Left lung (tissue), 10 donors: Measurements from ENCODE around the gene PXK. TPM values are rescaled to one million over a fixed set of nuclear protein-coding genes. Genes with fewer than 3 reads are reported as not detected.

Source experiments
- ATAC-seq: fragments of 200-7000 bp; cut with Tn5 transposase; one replicate; pipeline ENCODE4 v1.9.1; 2020; ENCODE audit warnings: moderate library complexity
- DNase-seq, 4 donors: peaks; one replicate each; pipeline ENCODE4 v3.0.0-alpha.2; 2013 to 2020
- H3K27ac ChIP-seq, 2 donors: fragments of 200-600 bp; sonication (generic) in 1 of 2; one replicate each; pipeline versions ENCODE4 v1.5.0 to v1.8.0; 2020 to 2021
- H3K27me3 ChIP-seq, 2 donors: fragments of 200-600 bp; sonication (generic) in 1 of 2; one replicate each; pipeline versions ENCODE4 v1.5.0 to v1.8.0; 2020 to 2021
- H3K36me3 ChIP-seq, 2 donors: fragments of 200-600 bp; sonication (generic) in 1 of 2; one replicate each; pipeline versions ENCODE4 v1.5.0 to v1.8.0; 2020 to 2021
- H3K4me1 ChIP-seq, 2 donors: fragments of 200-600 bp; one replicate each; pipeline ENCODE4 v1.8.0; 2021
- H3K4me3 ChIP-seq, 2 donors: fragments of 200-600 bp; sonication (generic) in 1 of 2; one replicate each; pipeline versions ENCODE4 v1.5.0 to v1.8.0; 2020 to 2021; ENCODE audit warnings: mild to moderate bottlenecking in 1 of 2
- H3K9me3 ChIP-seq, 2 donors: fragments of 200-600 bp; sonication (generic) in 1 of 2; one replicate each; pipeline versions ENCODE4 v1.5.0 to v1.8.0; 2020 to 2021
- CTCF ChIP-seq, 2 donors: fragments of 200-600 bp; sonication (generic) in 1 of 2; IDR thresholded peaks; one replicate each; pipeline versions ENCODE4 v1.5.0 to v1.8.0; 2021; ENCODE audit warnings: antibody characterized with exemption in 2 of 2
- intact Hi-C, 2 donors: fragments of 100-400 bp; cut with DNase I; formaldehyde crosslinking; loops; one replicate each; pipeline versions ENCODE4 v1.11.2 to v1.14.2; 2022
- polyA plus RNA-seq, 6 donors: library from polyadenylated mRNA; unstranded; fragments of 120-200 nt; gene quantifications; one replicate each; pipeline ENCODE4 v1.2.1, GENCODE V29; 2013; ENCODE audit not compliant: insufficient read length in 6 of 6
- total RNA-seq, 2 donors: library from RNA; stranded (reverse); fragmentation: NEBNext Ultra II Directional; extraction: Animal tissue kit (Norgen Biotek cat#: 25700); gene quantifications; one replicate each; pipeline ENCODE4 v1.2.1, GENCODE V29; 2021
- donor health status: DM: no; HTN: yes; CAD: no.
- donor health status: DM: no; HTN: no; CAD: no.

PXK gene
- total and polyA plus RNA-seq, 8 donors = 19.0 to 42.3 (median 34.0) TPM

- TF ChIP-seq CTCF (IDR thresholded peaks at IDR 0.05) = no peak
- DNase-seq = no peak
- H3K4me3 ChIP-seq = no peak overlapping the region
- H3K9me3 ChIP-seq = no peaks in the 10 kb centered on the region
- H3K4me1 ChIP-seq = peaks cover 0 to 5% of the 10 kb centered on the region in 2 donors
- no peaks in the 10 kb centered on the region for H3K27me3 ChIP-seq
- H3K36me3 ChIP-seq = peaks cover 0 to 100% of the 10 kb centered on the region in 2 donors
- no peak overlapping the region for H3K27ac ChIP-seq
- no peak for ATAC-seq
- intact Hi-C loops = no loop called here
These were observed 93.1 kb downstream of the PXK start for GRCh38 chr3:58425782-58426181.

GRCh38 chr3:58427661-58428361 lies 95.1 kb downstream of the PXK start:
- H3K9me3 ChIP-seq = no peaks in the 10 kb centered on the region
- intact Hi-C loops = no loop called here
- H3K4me3 ChIP-seq = no peak overlapping the region
- no peak for TF ChIP-seq CTCF (IDR thresholded peaks at IDR 0.05)
- ATAC-seq = peak; percentile 24
- H3K27ac ChIP-seq = no peak overlapping the region
- no peaks in the 10 kb centered on the region for H3K27me3 ChIP-seq
- peaks cover 6 to 15% of the 10 kb centered on the region in 2 donors for H3K4me1 ChIP-seq
- no peak for DNase-seq
- peaks cover 0 to 90% of the 10 kb centered on the region in 2 donors for H3K36me3 ChIP-seq

GRCh38 chr3:58429657-58430056 lies 97.0 kb downstream of the PXK start:
- Histone ChIP-seq H3K36me3 (peaks cover 0 to 71% of the 10 kb centered on the region in 2 donors), H3K27me3 (no peaks in the 10 kb centered on the region), H3K4me1 (peaks cover 9 to 21% of the 10 kb centered on the region in 2 donors), H3K27ac (no peak overlapping the region), H3K4me3 (no peak overlapping the region), H3K9me3 (no peaks in the 10 kb centered on the region)
- DNase-seq = no peak
- intact Hi-C loops = no loop called here
- no peak for ATAC-seq
- no peak for TF ChIP-seq CTCF (IDR thresholded peaks at IDR 0.05)

- TF ChIP-seq CTCF (IDR thresholded peaks at IDR 0.05) = no peak
These were observed 100.2 kb downstream of the PXK start for GRCh38 chr3:58432905-58433304.

DNA sequence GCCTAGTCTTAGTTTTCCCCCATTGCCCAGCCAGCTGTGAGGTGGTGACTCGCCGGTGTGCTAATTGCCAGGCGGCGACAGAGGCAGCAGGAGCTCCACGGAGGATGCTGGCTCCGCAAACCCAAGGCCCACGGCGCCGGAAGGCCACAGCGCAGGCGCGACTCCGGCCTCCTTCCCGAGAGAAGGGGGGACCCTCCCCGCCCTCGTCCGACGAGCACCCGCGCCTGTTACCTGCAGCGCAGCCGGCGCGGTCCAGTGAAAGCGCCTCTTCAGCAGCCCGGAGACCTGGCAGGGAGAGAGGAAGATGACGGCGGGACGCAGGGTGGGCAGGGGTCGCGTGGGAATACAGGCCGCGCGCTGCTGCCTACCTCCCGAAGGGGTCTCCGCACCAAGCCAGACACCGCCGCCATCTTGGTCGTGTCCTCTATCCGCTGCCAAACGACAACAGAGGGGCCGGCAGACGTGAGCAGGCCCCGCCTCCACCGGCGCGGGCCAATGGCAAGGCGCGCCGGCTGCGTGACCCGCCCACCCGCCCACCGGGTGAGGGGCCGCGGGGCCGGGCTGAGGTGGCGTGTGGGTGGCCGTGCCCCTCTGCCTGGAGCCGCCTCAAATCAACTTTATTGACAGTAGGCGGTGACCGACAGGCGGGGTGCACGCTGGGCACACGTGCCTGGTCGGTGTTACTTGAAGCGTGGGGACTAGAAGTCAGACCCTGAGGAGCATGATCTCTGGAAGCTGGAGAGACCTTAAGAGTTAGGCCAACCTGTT lies 100.9 kb downstream of the PXK start, which contains the start of gene PDHB:
Gene PDHB, minus strand, starts transcription at position 433 of the 768 bp plus-strand sequence. Its CDS starts 23 bp downstream, at position 410.
- Histone ChIP-seq H3K4me3 (peak within 1 kb of the TSS; percentile 69 to 86), H3K4me1 (peaks cover 14 to 21% of the 10 kb centered on the region in 2 donors), H3K27me3 (no peaks in the 10 kb centered on the region), H3K36me3 (peaks cover 0 to 32% of the 10 kb centered on the region in 2 donors), H3K27ac (peak within 1 kb of the TSS; percentile 89 to 90), H3K9me3 (no peaks in the 10 kb centered on the region)
- ATAC-seq (peak; percentile 99), DNase-seq (peak; percentile 92 to 97 (median 93))
- no peak for TF ChIP-seq CTCF (IDR thresholded peaks at IDR 0.05)
- intact Hi-C loops = no loop called here

More at GRCh38 chr3:58432905-58433304, 100.2 kb downstream of the PXK start:
- ATAC-seq = no peak
- peaks cover 0 to 39% of the 10 kb centered on the region in 2 donors for H3K36me3 ChIP-seq
- intact Hi-C loops = no loop called here
- peaks cover 14 to 21% of the 10 kb centered on the region in 2 donors for H3K4me1 ChIP-seq
- H3K9me3 ChIP-seq = no peaks in the 10 kb centered on the region
- H3K27me3 ChIP-seq = no peaks in the 10 kb centered on the region
- H3K4me3 ChIP-seq = peak overlapping the region; percentile 69 to 86
- H3K27ac ChIP-seq = peak overlapping the region; percentile 89 to 90
- DNase-seq = no peak
